Medulla oblongata (tissue), 1 donor: ENCODE measurements around the gene ABCB7.
"Not testable (repeated sequence)": the region's sequence is repeated elsewhere in the genome, so short reads cannot be mapped to it uniquely, and the experiment has no call there.

ENCODE experiments used
- DNase-seq: peaks from one replicate; pipeline ENCODE4 v3.0.0-alpha.2; 2015; ENCODE audit errors: extremely low spot score

ABCB7 gene

GRCh38 chrX:75096331-75096730 lies 59.8 kb downstream of the ABCB7 start:
- no peak for DNase-seq

- no peak for DNase-seq
These were observed 69.3 kb downstream of the ABCB7 start for GRCh38 chrX:75086731-75087195.

- DNase-seq: no peak
These were observed 71.3 kb downstream of the ABCB7 start for GRCh38 chrX:75084757-75085156.

- no peak for DNase-seq
These were observed 79.7 kb downstream of the ABCB7 start for GRCh38 chrX:75076429-75076828.

- DNase-seq: no peak
These were observed 81.6 kb downstream of the ABCB7 start for GRCh38 chrX:75074475-75074874.

GRCh38 chrX:75071334-75071733 lies 84.7 kb downstream of the ABCB7 start:
- DNase-seq: no peak

- no peak for DNase-seq
These were observed 88.2 kb downstream of the ABCB7 start for GRCh38 chrX:75067931-75068330.

GRCh38 chrX:75061701-75062100 lies 94.4 kb downstream of the ABCB7 start:
- no peak for DNase-seq

GRCh38 chrX:75051047-75051446 lies 105.0 kb downstream of the ABCB7 start:
- no peak for DNase-seq

- DNase-seq: no peak
These were observed 110.7 kb downstream of the ABCB7 start for GRCh38 chrX:75045369-75045768.

- not testable (repeated sequence) for DNase-seq
These were observed 111.9 kb downstream of the ABCB7 start for GRCh38 chrX:75044142-75044541.

- DNase-seq: peak; percentile 2
These were observed 117.2 kb downstream of the ABCB7 start for GRCh38 chrX:75038925-75039324.
